GM12875 (cell line): ENCODE results near the gene MORN3.

ENCODE experiments used
- H3K4me3 ChIP-seq: one replicate; pipeline ENCODE4 v1.5.1; 2011; ENCODE audit warnings: low read depth, low read length, control low read depth
- TF ChIP-seq, protein P1 (sequence below): IDR thresholded peaks from 2 replicates; pipeline ENCODE4 v1.5.1; 2011; ENCODE audit warnings: low read depth, mild to moderate bottlenecking, control low read depth, inconsistent platforms, low read length, moderate library complexity, borderline replicate concordance; ENCODE audit not compliant: insufficient read depth

The MORN3 gene

DNA sequence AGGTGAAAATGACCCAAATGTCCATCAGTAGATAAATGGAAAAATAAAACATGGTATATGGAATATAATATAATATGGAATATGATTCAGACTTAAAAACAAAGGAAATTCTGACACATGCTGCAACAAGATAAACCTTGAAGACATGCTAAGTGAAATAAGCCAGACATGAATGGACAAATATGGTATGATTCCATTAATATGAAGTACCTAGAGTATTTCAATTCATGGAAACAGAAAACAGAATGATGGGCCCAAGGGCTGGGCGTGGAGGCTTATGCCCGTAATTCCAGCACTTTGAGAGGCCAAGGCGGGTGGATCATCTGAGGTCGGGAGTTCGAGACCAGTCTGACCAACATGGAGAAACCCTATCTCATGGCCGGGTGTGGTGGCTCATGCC, 65.9 kb downstream of the MORN3 start:
- TF ChIP-seq, protein P1, sequence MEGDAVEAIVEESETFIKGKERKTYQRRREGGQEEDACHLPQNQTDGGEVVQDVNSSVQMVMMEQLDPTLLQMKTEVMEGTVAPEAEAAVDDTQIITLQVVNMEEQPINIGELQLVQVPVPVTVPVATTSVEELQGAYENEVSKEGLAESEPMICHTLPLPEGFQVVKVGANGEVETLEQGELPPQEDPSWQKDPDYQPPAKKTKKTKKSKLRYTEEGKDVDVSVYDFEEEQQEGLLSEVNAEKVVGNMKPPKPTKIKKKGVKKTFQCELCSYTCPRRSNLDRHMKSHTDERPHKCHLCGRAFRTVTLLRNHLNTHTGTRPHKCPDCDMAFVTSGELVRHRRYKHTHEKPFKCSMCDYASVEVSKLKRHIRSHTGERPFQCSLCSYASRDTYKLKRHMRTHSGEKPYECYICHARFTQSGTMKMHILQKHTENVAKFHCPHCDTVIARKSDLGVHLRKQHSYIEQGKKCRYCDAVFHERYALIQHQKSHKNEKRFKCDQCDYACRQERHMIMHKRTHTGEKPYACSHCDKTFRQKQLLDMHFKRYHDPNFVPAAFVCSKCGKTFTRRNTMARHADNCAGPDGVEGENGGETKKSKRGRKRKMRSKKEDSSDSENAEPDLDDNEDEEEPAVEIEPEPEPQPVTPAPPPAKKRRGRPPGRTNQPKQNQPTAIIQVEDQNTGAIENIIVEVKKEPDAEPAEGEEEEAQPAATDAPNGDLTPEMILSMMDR, result no peak
- H3K4me3 ChIP-seq, result no peak overlapping the region

DNA sequence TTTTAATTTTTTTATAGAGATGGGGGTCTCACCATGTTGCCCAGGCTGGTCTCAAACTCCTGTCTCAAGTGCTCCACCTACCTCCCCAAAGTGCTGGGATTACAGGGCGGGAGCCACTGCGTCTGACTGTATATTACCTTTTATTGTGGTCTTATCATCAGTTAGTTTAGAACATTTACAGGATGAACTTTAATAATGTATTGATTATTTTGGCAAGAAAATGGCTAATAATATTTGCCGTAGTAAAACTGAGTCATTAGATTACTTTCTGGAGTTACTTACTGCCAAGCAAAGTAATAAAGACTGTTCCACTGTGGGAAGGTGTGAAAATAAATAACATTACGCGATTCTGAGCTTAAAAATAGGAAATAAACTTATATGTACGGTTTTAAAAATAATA, 66.7 kb downstream of the MORN3 start:
- H3K4me3 ChIP-seq, result no peak overlapping the region
- TF ChIP-seq, protein P1, result no peak

DNA sequence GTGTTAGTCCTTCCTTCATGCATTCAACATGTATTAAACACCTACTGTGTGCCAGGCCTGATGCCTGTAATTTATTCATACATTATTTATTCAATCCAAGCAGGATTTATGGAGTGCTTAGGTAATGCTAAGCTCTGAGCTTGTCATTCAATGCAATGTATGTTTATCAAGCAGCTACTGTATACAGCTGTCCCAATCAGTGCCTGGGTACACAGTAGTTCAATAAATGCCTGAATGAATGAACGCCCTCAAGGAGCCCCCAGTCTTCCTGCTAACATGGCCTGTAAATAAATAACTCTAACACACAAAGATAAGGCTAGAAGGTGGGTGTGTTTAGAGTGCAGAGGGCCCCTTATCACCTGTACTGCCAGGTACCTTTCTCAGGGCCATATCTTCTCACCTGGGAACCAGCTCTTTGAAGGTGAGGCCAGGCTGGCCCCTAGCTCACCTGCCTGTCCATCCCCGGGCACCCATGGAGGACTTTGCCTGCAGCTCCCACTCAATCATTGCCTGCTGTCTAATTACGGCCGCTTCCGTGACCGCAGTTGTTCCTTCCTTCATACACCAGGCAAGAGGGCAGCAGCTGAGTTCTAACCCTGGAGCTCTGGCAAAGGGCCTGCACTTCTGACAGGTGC, 68.6 kb downstream of the MORN3 start:
- H3K4me3 ChIP-seq, result no peak overlapping the region
- TF ChIP-seq, protein P1, result no peak
